Measurements from ENCODE around the gene SLC20A1. TPM values are rescaled to one million over a fixed set of nuclear protein-coding genes. Genes with fewer than 3 reads are reported as not detected.
A peak's percentile ranks its signal among the peaks of the same experiment; 100 is the strongest.
"Not testable (repeated sequence)": the region's sequence is repeated elsewhere in the genome, so short reads cannot be mapped to it uniquely, and the experiment has no call there.

Gene SLC20A1
- total RNA-seq, 5 donors from 2014 or later (not counting 1 experiment from before 2014, with no cell fraction given): 65.8 to 135 (median 83.0) TPM

DNA sequence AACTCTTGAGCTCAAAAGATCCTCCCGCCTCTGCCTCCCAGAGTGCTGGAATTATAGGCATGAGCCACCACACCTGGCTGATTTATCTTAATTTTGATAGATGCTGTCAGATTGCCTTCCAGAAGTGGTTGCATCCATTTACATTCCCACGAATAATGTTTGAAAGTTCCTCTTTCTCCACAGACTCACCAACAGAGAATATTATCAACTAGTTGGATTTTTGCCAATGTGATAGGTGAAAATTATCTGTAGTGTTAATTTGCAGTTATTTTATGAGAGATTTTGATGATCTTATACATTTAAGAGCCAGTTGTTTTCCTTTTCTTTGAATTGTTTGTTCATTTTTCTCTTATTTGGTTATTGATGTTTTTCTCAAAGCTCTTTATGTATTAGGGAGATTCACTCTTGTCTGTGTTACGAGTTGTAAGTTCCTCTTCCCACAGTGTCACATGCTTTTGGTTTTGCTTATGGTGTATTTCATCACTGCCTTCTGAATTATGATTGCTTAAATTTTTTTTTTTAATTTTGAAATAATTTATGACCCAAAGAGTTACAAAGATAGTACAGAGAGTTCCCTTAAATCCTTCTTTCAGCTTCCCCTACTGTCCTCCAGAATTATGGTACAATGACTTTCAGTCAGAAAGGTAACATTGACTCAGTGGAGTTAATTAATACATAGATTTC, 54.4 kb downstream of the SLC20A1 start:
- H3K27me3 ChIP-seq (replicated peaks in 1 of 2; ENCODE audit: control insufficient read depth in 2 of 2, extremely low read depth in 1 of 2, insufficient read depth in 2 of 2, low read length in 1 of 2): no peaks in the 10 kb centered on the region
- POLR2A ChIA-PET: interaction anchor here in 1 of 2 donors (0.6 kb wide), 1 partner anchor 868 kb away, joined by 4 read pairs; no protein-coding TSS in a partner anchor
- H3K27ac Mint-ChIP-seq: no peak overlapping the region
- no CpG with 5 or more reads among the region's 3 CpGs for WGBS (ENCODE audit: insufficient coverage)
- H3K4me1 ChIP-seq (ENCODE audit: control insufficient read depth in 1 of 2, extremely low read depth in 1 of 2, insufficient read depth in 2 of 2, low read length in 2 of 2): no peaks in the 10 kb centered on the region
- no peak for ATAC-seq (replicated peaks in 1 of 4)
- DNase-seq: no peak
- peaks cover 0 to 3% of the 10 kb centered on the region in 2 donors for H3K27me3 Mint-ChIP-seq
- no peaks in the 10 kb centered on the region for H3K9me3 ChIP-seq
- H3K36me3 Mint-ChIP-seq: no peaks in the 10 kb centered on the region
- H3K9me3 Mint-ChIP-seq: no peaks in the 10 kb centered on the region
- no peak overlapping the region for H3K27ac ChIP-seq (ENCODE audit: low read length)
- H3K4me1 Mint-ChIP-seq: peaks cover 0 to 2% (median 0%) of the 10 kb centered on the region in 3 donors
- no peak overlapping the region for H3K4me3 ChIP-seq (ENCODE audit: control insufficient read depth in 1 of 2, extremely low read depth in 1 of 2, low read length in 1 of 2)
- CTCF ChIA-PET: interaction anchor here in 1 of 2 donors (0.7 kb wide), 1 partner anchor 241 kb away, joined by 8 read pairs; no protein-coding TSS in a partner anchor
- H3K4me3 Mint-ChIP-seq: no peak overlapping the region
- no peaks in the 10 kb centered on the region for H3K36me3 ChIP-seq (ENCODE audit: control insufficient read depth in 2 of 2, extremely low read depth in 1 of 2, insufficient read depth in 1 of 2, low read length in 1 of 2)

DNA sequence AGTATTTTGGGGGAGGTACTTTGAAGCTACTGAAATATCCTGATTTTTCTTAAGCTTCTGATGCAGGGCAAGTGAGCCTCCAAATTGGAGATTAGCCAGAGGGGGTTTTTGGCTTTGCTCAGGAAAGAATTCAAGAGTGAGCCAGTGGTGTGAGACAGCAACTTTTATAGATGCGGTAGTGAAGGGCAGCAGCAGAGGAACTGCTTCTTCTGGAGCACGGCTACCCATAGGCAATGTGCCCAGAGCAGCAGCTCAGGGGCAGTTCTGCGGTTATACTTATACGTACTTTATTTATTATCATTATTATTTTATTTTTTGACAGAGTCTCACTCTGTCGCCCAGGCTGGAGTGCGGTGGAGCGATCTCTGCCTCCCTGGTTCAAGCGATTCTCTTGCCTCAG, 55.3 kb downstream of the SLC20A1 start:
- no peak overlapping the region for H3K27ac Mint-ChIP-seq
- 92% methylated on average over 4 of the region's 8 CpGs for WGBS (ENCODE audit: insufficient coverage)

DNA sequence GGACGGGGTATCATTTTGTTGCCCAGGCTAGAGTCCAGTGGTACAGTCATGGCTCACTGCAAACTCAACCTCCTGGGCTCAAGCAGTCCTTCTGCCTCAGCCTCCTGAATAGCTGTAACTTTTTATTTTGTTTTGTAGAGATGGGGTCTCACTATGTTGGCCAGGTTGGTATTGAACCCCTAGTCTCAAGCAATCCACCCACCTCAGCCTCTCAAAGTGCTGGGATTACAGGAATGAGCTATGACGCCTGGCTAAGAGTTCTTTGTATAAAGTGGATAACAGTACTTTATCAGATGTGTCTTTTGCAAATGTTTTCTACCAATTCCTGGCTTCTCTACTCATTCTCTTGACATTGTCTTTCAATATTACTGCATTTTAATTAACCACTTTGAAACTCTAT, 57.9 kb downstream of the SLC20A1 start:
- H3K9me3 Mint-ChIP-seq: no peaks in the 10 kb centered on the region
- Histone ChIP-seq H3K4me1 (ENCODE audit: control insufficient read depth in 1 of 2, extremely low read depth in 1 of 2, insufficient read depth in 2 of 2, low read length in 2 of 2) (peaks cover 6 to 17% of the 10 kb centered on the region in 2 experiments), H3K9me3 (no peaks in the 10 kb centered on the region), H3K27me3 (replicated peaks in 1 of 2; ENCODE audit: control insufficient read depth in 2 of 2, extremely low read depth in 1 of 2, insufficient read depth in 2 of 2, low read length in 1 of 2) (peaks cover 0 to 3% of the 10 kb centered on the region in 2 experiments), H3K36me3 (ENCODE audit: control insufficient read depth in 2 of 2, extremely low read depth in 1 of 2, insufficient read depth in 1 of 2, low read length in 1 of 2) (no peaks in the 10 kb centered on the region), H3K4me3 (ENCODE audit: control insufficient read depth in 1 of 2, extremely low read depth in 1 of 2, low read length in 1 of 2) (no peak overlapping the region), H3K27ac (ENCODE audit: low read length) (no peak overlapping the region)
- no peak overlapping the region for H3K4me3 Mint-ChIP-seq
- ATAC-seq (replicated peaks in 1 of 4) (no peak), DNase-seq (no peak)
- ChIA-PET POLR2A (no interaction called here), CTCF (no interaction called here)
- no peak overlapping the region for H3K27ac Mint-ChIP-seq
- H3K27me3 Mint-ChIP-seq: peaks cover 0 to 12% of the 10 kb centered on the region in 2 donors
- H3K4me1 Mint-ChIP-seq: peaks cover 13 to 33% (median 18%) of the 10 kb centered on the region in 3 donors
- WGBS (ENCODE audit: insufficient coverage): 0% methylated on average over 1 of the region's 2 CpGs
- H3K36me3 Mint-ChIP-seq: no peaks in the 10 kb centered on the region

More for the DNA sequence above, 55.3 kb downstream of the SLC20A1 start:
- peaks cover 4 to 9% (median 7%) of the 10 kb centered on the region in 3 donors for H3K4me1 Mint-ChIP-seq
- H3K4me1 ChIP-seq (ENCODE audit: control insufficient read depth in 1 of 2, extremely low read depth in 1 of 2, insufficient read depth in 2 of 2, low read length in 2 of 2): peaks cover 4 to 7% of the 10 kb centered on the region in 2 experiments
- H3K27me3 Mint-ChIP-seq: peaks cover 0 to 7% of the 10 kb centered on the region in 2 donors
- no peak overlapping the region for H3K4me3 ChIP-seq (ENCODE audit: control insufficient read depth in 1 of 2, extremely low read depth in 1 of 2, low read length in 1 of 2)
- no peak overlapping the region for H3K27ac ChIP-seq (ENCODE audit: low read length)
- no peaks in the 10 kb centered on the region for H3K9me3 ChIP-seq
- H3K36me3 Mint-ChIP-seq: no peaks in the 10 kb centered on the region
- H3K4me3 Mint-ChIP-seq: no peak overlapping the region
- H3K36me3 ChIP-seq (ENCODE audit: control insufficient read depth in 2 of 2, extremely low read depth in 1 of 2, insufficient read depth in 1 of 2, low read length in 1 of 2): no peaks in the 10 kb centered on the region
- H3K27me3 ChIP-seq (replicated peaks in 1 of 2; ENCODE audit: control insufficient read depth in 2 of 2, extremely low read depth in 1 of 2, insufficient read depth in 2 of 2, low read length in 1 of 2): peaks cover 0 to 3% of the 10 kb centered on the region in 2 experiments
- DNase-seq: no peak
- no peaks in the 10 kb centered on the region for H3K9me3 Mint-ChIP-seq
- ATAC-seq (replicated peaks in 1 of 4): no peak
- POLR2A ChIA-PET: interaction anchor here in 1 of 2 donors (0.6 kb wide), 1 partner anchor 869 kb away, joined by 4 read pairs; no protein-coding TSS in a partner anchor
- CTCF ChIA-PET: no interaction called here

DNA sequence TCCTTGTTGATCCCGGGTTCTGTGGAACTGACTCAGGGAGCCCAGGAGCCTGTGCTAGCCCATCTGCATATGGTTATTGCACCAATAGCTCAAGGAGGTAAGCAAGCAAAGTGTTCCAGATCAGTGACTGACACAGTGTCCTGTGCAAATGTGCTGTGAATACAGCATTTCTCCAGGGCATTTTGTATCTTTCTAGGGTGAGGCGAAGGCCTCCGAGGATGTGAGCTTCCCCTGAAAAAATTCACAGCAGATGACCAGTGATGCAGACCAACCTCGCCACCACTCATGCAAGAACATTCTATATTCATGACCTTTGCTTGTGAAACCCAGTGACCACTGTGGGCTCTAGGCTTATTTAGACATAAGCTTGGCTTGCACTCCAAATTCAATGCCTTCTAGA, 59.8 kb downstream of the SLC20A1 start:
- Histone ChIP-seq H3K4me3 (ENCODE audit: control insufficient read depth in 1 of 2, extremely low read depth in 1 of 2, low read length in 1 of 2) (no peak overlapping the region), H3K36me3 (ENCODE audit: control insufficient read depth in 2 of 2, extremely low read depth in 1 of 2, insufficient read depth in 1 of 2, low read length in 1 of 2) (no peaks in the 10 kb centered on the region), H3K27me3 (replicated peaks in 1 of 2; ENCODE audit: control insufficient read depth in 2 of 2, extremely low read depth in 1 of 2, insufficient read depth in 2 of 2, low read length in 1 of 2) (peaks cover 0 to 3% of the 10 kb centered on the region in 2 experiments), H3K27ac (ENCODE audit: low read length) (no peak overlapping the region), H3K9me3 (no peaks in the 10 kb centered on the region), H3K4me1 (ENCODE audit: control insufficient read depth in 1 of 2, extremely low read depth in 1 of 2, insufficient read depth in 2 of 2, low read length in 2 of 2) (peaks cover 6 to 22% of the 10 kb centered on the region in 2 experiments)
- CTCF ChIA-PET: no interaction called here
- DNase-seq (peak in 1 of 35 experiments; percentile 1), ATAC-seq (replicated peaks in 1 of 4) (no peak)
- H3K4me3 Mint-ChIP-seq: no peak overlapping the region
- WGBS (ENCODE audit: insufficient coverage): 98% methylated on average over 4 of the region's 4 CpGs
- peaks cover 0 to 12% of the 10 kb centered on the region in 2 donors for H3K27me3 Mint-ChIP-seq
- H3K27ac Mint-ChIP-seq: no peak overlapping the region
- POLR2A ChIA-PET: no interaction called here
- H3K9me3 Mint-ChIP-seq: no peaks in the 10 kb centered on the region
- peaks cover 13 to 43% (median 23%) of the 10 kb centered on the region in 3 donors for H3K4me1 Mint-ChIP-seq
- H3K36me3 Mint-ChIP-seq: no peaks in the 10 kb centered on the region

DNA sequence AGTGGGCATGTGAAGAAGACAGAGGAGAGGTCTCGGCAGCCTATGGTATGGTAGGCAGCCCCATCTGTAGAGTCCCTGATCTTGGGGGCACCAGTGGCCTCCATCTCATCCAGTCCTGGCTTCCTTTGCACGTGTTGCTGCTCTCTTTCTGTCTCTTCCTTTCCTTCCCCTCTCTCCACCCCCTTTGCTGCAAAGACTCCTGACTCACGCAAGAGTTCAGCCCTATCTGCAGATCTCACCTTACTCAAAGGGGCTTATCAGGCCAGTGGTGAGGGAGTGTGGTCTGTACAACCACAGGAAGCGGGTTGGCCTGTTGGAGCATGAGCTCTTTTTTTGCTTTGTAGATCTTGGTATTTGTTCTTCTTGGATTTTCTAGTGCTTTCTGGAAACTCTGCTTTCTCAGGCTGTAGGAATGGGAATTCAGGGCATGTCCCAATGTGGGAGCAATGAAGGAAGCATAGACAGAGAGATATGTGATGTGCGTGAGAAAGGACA, 60.5 kb downstream of the SLC20A1 start:
- peak overlapping the region in 2 of 3 donors; percentile 25 to 43 for H3K4me3 Mint-ChIP-seq
- Histone ChIP-seq H3K4me1 (ENCODE audit: control insufficient read depth in 1 of 2, extremely low read depth in 1 of 2, insufficient read depth in 2 of 2, low read length in 2 of 2) (peaks cover 6 to 22% of the 10 kb centered on the region in 2 experiments), H3K4me3 (ENCODE audit: control insufficient read depth in 1 of 2, extremely low read depth in 1 of 2, low read length in 1 of 2) (no peak overlapping the region), H3K36me3 (ENCODE audit: control insufficient read depth in 2 of 2, extremely low read depth in 1 of 2, insufficient read depth in 1 of 2, low read length in 1 of 2) (no peaks in the 10 kb centered on the region), H3K9me3 (no peaks in the 10 kb centered on the region), H3K27ac (ENCODE audit: low read length) (no peak overlapping the region), H3K27me3 (replicated peaks in 1 of 2; ENCODE audit: control insufficient read depth in 2 of 2, extremely low read depth in 1 of 2, insufficient read depth in 2 of 2, low read length in 1 of 2) (peaks cover 0 to 3% of the 10 kb centered on the region in 2 experiments)
- H3K27me3 Mint-ChIP-seq: peaks cover 0 to 16% of the 10 kb centered on the region in 2 donors
- H3K36me3 Mint-ChIP-seq: no peaks in the 10 kb centered on the region
- WGBS (ENCODE audit: insufficient coverage): 17% methylated on average over 2 of the region's 5 CpGs
- peak; percentile 84 to 94 (median 90) for ATAC-seq (replicated peaks in 1 of 4)
- ChIA-PET POLR2A (interaction anchor here (0.6 kb wide), 2 partner anchors 29 to 99 kb away, joined by 6 to 7 read pairs; no protein-coding TSS in a partner anchor), CTCF (interaction anchor here in 1 of 2 donors (0.7 kb wide), 1 partner anchor 44 kb away, joined by 3 read pairs; no protein-coding TSS in a partner anchor)
- H3K4me1 Mint-ChIP-seq: peaks cover 13 to 41% (median 23%) of the 10 kb centered on the region in 3 donors
- no peaks in the 10 kb centered on the region for H3K9me3 Mint-ChIP-seq
- peak overlapping the region in 1 of 2 donors; percentile 53 for H3K27ac Mint-ChIP-seq
- peak in 24 of 35 experiments; percentile 16 to 60 (median 34) for DNase-seq

DNA sequence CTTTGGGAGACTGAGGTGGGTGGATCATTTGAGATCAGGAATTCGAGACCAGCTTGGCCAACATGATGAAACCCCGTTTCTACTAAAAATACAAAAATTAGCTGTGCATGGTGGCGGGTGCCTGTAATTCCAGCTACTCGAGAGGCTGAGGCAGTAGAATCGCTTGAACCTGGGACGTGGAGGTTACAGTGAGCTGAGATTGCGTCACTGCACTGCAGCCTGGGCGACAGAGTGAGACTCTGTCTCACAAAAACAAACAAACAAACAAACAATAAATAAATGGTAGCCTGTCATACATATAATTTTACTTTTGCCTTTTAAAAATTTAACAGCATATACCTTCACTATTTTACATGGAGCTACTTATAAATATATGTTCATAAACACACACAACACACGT, 61.2 kb downstream of the SLC20A1 start:
- H3K27ac Mint-ChIP-seq; H3K36me3 Mint-ChIP-seq; H3K27me3 ChIP-seq (replicated peaks in 1 of 2; ENCODE audit: control insufficient read depth in 2 of 2, extremely low read depth in 1 of 2, insufficient read depth in 2 of 2, low read length in 1 of 2); H3K27ac ChIP-seq (ENCODE audit: low read length); H3K9me3 ChIP-seq; H3K9me3 Mint-ChIP-seq; H3K4me3 ChIP-seq (ENCODE audit: control insufficient read depth in 1 of 2, extremely low read depth in 1 of 2, low read length in 1 of 2); ATAC-seq (replicated peaks in 1 of 4); H3K36me3 ChIP-seq (ENCODE audit: control insufficient read depth in 2 of 2, extremely low read depth in 1 of 2, insufficient read depth in 1 of 2, low read length in 1 of 2); H3K4me3 Mint-ChIP-seq; DNase-seq: not testable (repeated sequence)
- H3K4me1 ChIP-seq (ENCODE audit: control insufficient read depth in 1 of 2, extremely low read depth in 1 of 2, insufficient read depth in 2 of 2, low read length in 2 of 2): peaks cover 6 to 22% of the 10 kb centered on the region in 2 experiments
- WGBS (ENCODE audit: insufficient coverage): 80% methylated on average over 3 of the region's 9 CpGs
- ChIA-PET CTCF (interaction anchor here in 1 of 2 donors (0.7 to 1.4 kb wide), 2 partner anchors 43 to 80 kb away, joined by 3 to 5 read pairs; no protein-coding TSS in a partner anchor), POLR2A (interaction anchor here in 1 of 2 donors (0.6 kb wide), 1 partner anchor 29 kb away, joined by 7 read pairs; no protein-coding TSS in a partner anchor)
- peaks cover 0 to 17% of the 10 kb centered on the region in 2 donors for H3K27me3 Mint-ChIP-seq
- H3K4me1 Mint-ChIP-seq: peaks cover 13 to 41% (median 23%) of the 10 kb centered on the region in 3 donors

All from T-cell (primary cell).